AG09309 (cell line): Measurements from ENCODE around the gene TSPAN2.

ENCODE experiments used
- DNase-seq: peaks from one replicate; pipeline ENCODE4 v3.0.0-alpha.2; 2010; ENCODE audit warnings: low read depth
- H3K4me3 ChIP-seq: 2 replicates; pipeline ENCODE4 v1.5.1; 2011; ENCODE audit warnings: mild to moderate bottlenecking, low read depth, low read length, moderate library complexity; ENCODE audit not compliant: control insufficient read depth
- TF ChIP-seq, protein P1 (sequence below): IDR thresholded peaks from 2 replicates; pipeline ENCODE4 v1.5.1; 2011; ENCODE audit warnings: mild to moderate bottlenecking, low read depth, low read length, inconsistent platforms; ENCODE audit not compliant: insufficient read depth, control insufficient read depth; ENCODE audit errors: missing control alignments

The TSPAN2 gene

GRCh38 chr1:115082949-115083348, 6.4 kb downstream of the TSPAN2 start:
- DNase-seq: no peak
- TF ChIP-seq, protein P1, sequence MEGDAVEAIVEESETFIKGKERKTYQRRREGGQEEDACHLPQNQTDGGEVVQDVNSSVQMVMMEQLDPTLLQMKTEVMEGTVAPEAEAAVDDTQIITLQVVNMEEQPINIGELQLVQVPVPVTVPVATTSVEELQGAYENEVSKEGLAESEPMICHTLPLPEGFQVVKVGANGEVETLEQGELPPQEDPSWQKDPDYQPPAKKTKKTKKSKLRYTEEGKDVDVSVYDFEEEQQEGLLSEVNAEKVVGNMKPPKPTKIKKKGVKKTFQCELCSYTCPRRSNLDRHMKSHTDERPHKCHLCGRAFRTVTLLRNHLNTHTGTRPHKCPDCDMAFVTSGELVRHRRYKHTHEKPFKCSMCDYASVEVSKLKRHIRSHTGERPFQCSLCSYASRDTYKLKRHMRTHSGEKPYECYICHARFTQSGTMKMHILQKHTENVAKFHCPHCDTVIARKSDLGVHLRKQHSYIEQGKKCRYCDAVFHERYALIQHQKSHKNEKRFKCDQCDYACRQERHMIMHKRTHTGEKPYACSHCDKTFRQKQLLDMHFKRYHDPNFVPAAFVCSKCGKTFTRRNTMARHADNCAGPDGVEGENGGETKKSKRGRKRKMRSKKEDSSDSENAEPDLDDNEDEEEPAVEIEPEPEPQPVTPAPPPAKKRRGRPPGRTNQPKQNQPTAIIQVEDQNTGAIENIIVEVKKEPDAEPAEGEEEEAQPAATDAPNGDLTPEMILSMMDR: no peak
- no peak overlapping the region for H3K4me3 ChIP-seq

- TF ChIP-seq, protein P1: no peak
- no peak for DNase-seq
- no peak overlapping the region for H3K4me3 ChIP-seq
Measured at GRCh38 chr1:115078708-115079107, 10.6 kb downstream of the TSPAN2 start.

DNA sequence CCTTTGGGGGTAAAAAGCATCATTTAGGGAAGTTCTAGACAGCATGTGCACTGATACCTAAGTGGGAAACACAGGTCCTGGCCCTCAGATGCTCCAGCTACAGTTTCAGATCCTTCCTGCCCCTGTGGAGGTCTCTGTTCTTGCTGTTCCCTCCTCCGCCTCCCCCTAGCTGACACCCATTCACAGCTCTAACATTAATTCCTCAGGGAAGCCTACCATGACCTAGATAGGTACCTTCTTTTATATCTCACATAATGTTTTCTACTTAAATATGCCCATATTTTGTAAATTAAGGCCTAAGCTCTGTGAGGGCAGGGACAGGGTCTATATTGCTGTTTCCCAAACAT, 11.3 kb downstream of the TSPAN2 start:
- no peak for DNase-seq
- TF ChIP-seq, protein P1: no peak
- no peak overlapping the region for H3K4me3 ChIP-seq

DNA sequence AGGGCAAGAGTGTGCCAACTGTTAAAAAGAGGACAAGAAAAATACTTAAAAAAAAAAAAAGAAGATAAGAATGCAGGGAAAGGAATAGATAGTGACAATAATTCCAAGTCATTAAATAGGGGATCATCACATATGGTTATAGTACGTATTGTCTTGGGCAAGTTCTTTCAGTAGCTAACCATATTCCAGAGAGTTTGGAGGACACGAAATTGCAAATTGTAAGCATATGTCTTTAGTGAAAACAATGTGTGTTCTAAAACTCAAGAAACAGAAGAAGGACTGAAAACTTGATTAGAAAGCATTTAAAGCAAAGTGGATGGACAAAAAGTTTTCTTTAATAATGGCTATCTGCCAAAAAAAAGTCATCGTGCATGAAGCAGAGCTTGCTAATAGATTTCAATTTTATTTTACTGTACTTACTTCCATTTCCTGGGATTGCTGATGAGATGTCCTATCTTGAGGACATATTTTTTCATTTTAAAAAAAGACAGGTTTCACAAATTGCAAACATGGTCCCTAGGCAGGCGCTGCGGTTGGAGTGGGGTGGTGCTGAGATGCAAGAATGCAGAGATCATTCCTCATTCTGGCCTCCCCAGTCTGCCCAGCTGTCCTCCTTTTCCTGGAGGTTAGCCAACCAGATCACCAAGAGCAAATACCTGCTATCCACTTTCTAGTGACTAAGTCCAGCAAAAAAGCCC, 11.9 kb downstream of the TSPAN2 start:
- no peak overlapping the region for H3K4me3 ChIP-seq
- DNase-seq: no peak
- TF ChIP-seq, protein P1: no peak

GRCh38 chr1:115076384-115076915, 12.9 kb downstream of the TSPAN2 start:
- no peak for DNase-seq
- TF ChIP-seq, protein P1: no peak
- no peak overlapping the region for H3K4me3 ChIP-seq

- H3K4me3 ChIP-seq: no peak overlapping the region
- DNase-seq: no peak
- TF ChIP-seq, protein P1: no peak
Measured at GRCh38 chr1:115074839-115075534, 14.3 kb downstream of the TSPAN2 start.
